SK-N-SH (cell line): ENCODE measurements around the gene FAM120A.

ENCODE experiments used
- ELF1 ChIP-seq: IDR thresholded peaks from 2 replicates; pipeline ENCODE4 v1.4.0; 2012
- EP300 ChIP-seq, 2 experiments: IDR thresholded peaks; 2 replicates each; pipeline versions ENCODE4 v1.4.0 to v1.6.1; 2012; ENCODE audit warnings: borderline replicate concordance in 1 of 2, low read depth in 1 of 2, low read length in 1 of 2
- FOXJ3 ChIP-seq: sonication (generic); formaldehyde crosslinking; IDR thresholded peaks from 2 replicates; pipeline ENCODE4 v1.5.1; 2020; ENCODE audit warnings: mild to moderate bottlenecking, missing genetic modification reagents
- GABPA ChIP-seq: IDR thresholded peaks from 2 replicates; pipeline ENCODE4 v1.4.0; 2012; ENCODE audit warnings: low read depth, mild to moderate bottlenecking
- MXI1 ChIP-seq: IDR thresholded peaks from 2 replicates; pipeline ENCODE4 v1.6.1; 2012; ENCODE audit warnings: mild to moderate bottlenecking, low read depth, low read length, improper control_type of control experiment
- POLR2AphosphoS5 ChIP-seq: IDR thresholded peaks from 2 replicates; pipeline ENCODE4 v1.6.1; 2012; ENCODE audit warnings: low read depth, low read length
- REST ChIP-seq: IDR thresholded peaks from 2 replicates; pipeline ENCODE4 v1.6.1; 2012; ENCODE audit warnings: mild to moderate bottlenecking, low read depth, low read length, moderate library complexity
- YY1 ChIP-seq: IDR thresholded peaks from 2 replicates; pipeline ENCODE4 v1.4.0; 2012; ENCODE audit warnings: low read depth, mild to moderate bottlenecking
- TF ChIP-seq, protein P1 (sequence below): fragments of 200-600 bp; sonication (generic); IDR thresholded peaks from 2 replicates; pipeline ENCODE4 v1.6.1; 2017; ENCODE audit warnings: antibody characterized with exemption, mild to moderate bottlenecking, moderate library complexity
- TF ChIP-seq, protein P2 (sequence below): fragments of 150-350 bp; IDR thresholded peaks from 2 replicates; pipeline ENCODE4 v1.6.1; 2016; ENCODE audit warnings: mild to moderate bottlenecking, low read depth, low read length

GRCh38 chr9:93593144-93593658, 141.7 kb downstream of the FAM120A start:
- no peak for TF ChIP-seq POLR2AphosphoS5
- TF ChIP-seq, protein P1, sequence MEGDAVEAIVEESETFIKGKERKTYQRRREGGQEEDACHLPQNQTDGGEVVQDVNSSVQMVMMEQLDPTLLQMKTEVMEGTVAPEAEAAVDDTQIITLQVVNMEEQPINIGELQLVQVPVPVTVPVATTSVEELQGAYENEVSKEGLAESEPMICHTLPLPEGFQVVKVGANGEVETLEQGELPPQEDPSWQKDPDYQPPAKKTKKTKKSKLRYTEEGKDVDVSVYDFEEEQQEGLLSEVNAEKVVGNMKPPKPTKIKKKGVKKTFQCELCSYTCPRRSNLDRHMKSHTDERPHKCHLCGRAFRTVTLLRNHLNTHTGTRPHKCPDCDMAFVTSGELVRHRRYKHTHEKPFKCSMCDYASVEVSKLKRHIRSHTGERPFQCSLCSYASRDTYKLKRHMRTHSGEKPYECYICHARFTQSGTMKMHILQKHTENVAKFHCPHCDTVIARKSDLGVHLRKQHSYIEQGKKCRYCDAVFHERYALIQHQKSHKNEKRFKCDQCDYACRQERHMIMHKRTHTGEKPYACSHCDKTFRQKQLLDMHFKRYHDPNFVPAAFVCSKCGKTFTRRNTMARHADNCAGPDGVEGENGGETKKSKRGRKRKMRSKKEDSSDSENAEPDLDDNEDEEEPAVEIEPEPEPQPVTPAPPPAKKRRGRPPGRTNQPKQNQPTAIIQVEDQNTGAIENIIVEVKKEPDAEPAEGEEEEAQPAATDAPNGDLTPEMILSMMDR = no peak
- TF ChIP-seq YY1 = no peak
- TF ChIP-seq, protein P2, sequence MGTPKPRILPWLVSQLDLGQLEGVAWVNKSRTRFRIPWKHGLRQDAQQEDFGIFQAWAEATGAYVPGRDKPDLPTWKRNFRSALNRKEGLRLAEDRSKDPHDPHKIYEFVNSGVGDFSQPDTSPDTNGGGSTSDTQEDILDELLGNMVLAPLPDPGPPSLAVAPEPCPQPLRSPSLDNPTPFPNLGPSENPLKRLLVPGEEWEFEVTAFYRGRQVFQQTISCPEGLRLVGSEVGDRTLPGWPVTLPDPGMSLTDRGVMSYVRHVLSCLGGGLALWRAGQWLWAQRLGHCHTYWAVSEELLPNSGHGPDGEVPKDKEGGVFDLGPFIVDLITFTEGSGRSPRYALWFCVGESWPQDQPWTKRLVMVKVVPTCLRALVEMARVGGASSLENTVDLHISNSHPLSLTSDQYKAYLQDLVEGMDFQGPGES = no peak
- no peak for TF ChIP-seq REST
- TF ChIP-seq EP300 (IDR thresholded peaks at IDR 0.05; ENCODE audit: borderline replicate concordance in 1 of 2, low read depth in 1 of 2, low read length in 1 of 2) = no peak
- no peak for TF ChIP-seq FOXJ3 (CRISPR knock-in tag)
- no peak for TF ChIP-seq ELF1
- TF ChIP-seq GABPA = no peak
- no peak for TF ChIP-seq MXI1
